HG03432 (cell line): ENCODE measurements around the gene HPS6.

Experiments used
- ATAC-seq: cut with Tn5 transposase; IDR thresholded peaks from one replicate; pipeline ENCODE4 v1.9.1; 2021; ENCODE audit warnings: mild to moderate bottlenecking, moderate library complexity; ENCODE audit not compliant: unreplicated experiment

Gene HPS6

GRCh38 chr10:102067091-102067916 is 2.2 kb downstream of the HPS6 start:
- no peak for ATAC-seq

GRCh38 chr10:102068216-102068615 is 3.1 kb downstream of the HPS6 start:
- ATAC-seq = no peak

GRCh38 chr10:102069071-102069470 is 3.9 kb downstream of the HPS6 start:
- no peak for ATAC-seq

GRCh38 chr10:102072673-102073527 is 7.8 kb downstream of the HPS6 start:
- ATAC-seq = no peak

GRCh38 chr10:102083541-102083940 is 18.4 kb downstream of the HPS6 start:
- ATAC-seq = no peak

- no peak for ATAC-seq
Observed at GRCh38 chr10:102085336-102085735, 20.2 kb downstream of the HPS6 start.

GRCh38 chr10:102086196-102086595 is 21.0 kb downstream of the HPS6 start:
- ATAC-seq = no peak

GRCh38 chr10:102090772-102091171 is 25.6 kb downstream of the HPS6 start:
- ATAC-seq = no peak

GRCh38 chr10:102096449-102096848 is 31.3 kb downstream of the HPS6 start:
- ATAC-seq = no peak

GRCh38 chr10:102101152-102101551 is 36.0 kb downstream of the HPS6 start:
- no peak for ATAC-seq

GRCh38 chr10:102102421-102102820 is 37.3 kb downstream of the HPS6 start:
- ATAC-seq = no peak

- ATAC-seq = no peak
Observed at GRCh38 chr10:102106998-102107397, 41.8 kb downstream of the HPS6 start.

GRCh38 chr10:102109166-102110116 is 44.3 kb downstream of the HPS6 start:
- no peak for ATAC-seq

- no peak for ATAC-seq
Observed at GRCh38 chr10:102111276-102111675, 46.1 kb downstream of the HPS6 start.

- no peak for ATAC-seq
Observed at GRCh38 chr10:102112210-102112817, 47.2 kb downstream of the HPS6 start.

GRCh38 chr10:102113261-102113955 is 48.3 kb downstream of the HPS6 start:
- no peak for ATAC-seq

GRCh38 chr10:102113956-102114857 is 49.1 kb downstream of the HPS6 start:
- ATAC-seq = peak; percentile 15

- peak; percentile 70 for ATAC-seq
Observed at GRCh38 chr10:102114861-102115618, 49.9 kb downstream of the HPS6 start.
